MCF 10A (cell line): ENCODE data around the gene GALNT12. TPM values are rescaled to one million over a fixed set of nuclear protein-coding genes. Genes with fewer than 3 reads are reported as not detected.

Experiments used
- BruUV-seq: library from RNA; stranded (reverse); fragments of 400-500 nt; replicated peaks from 2 replicates; lab custom pipeline; 2021; lab: Mats Ljungman, UMichigan
- CTCF ChIA-PET: fragments of 300-600 bp; sonication (Branson Sonifier 250); formaldehyde crosslinking; extraction: SDS; loops from one replicate; lab custom pipeline; 2021; ENCODE audit warnings: antibody characterized with exemption, inconsistent platforms; lab: Yijun Ruan, JAX
- POLR2A ChIA-PET: fragments of 300-600, 350-650 bp; sonication (Branson Sonifier 250); formaldehyde crosslinking; extraction: SDS; loops from one replicate; lab custom pipeline; 2020; ENCODE audit warnings: antibody characterized with exemption, inconsistent platforms; lab: Yijun Ruan, JAX
- DNase-seq: peaks from one replicate; pipeline ENCODE4 v3.0.0-alpha.2; 2018; ENCODE audit not compliant: unreplicated experiment
- H3K27ac Mint-ChIP-seq: one replicate; pipeline ENCODE4 v1.8.0; 2022; ENCODE audit warnings: mild to moderate bottlenecking, low read depth, mixed read lengths; ENCODE audit not compliant: unreplicated experiment
- H3K27me3 Mint-ChIP-seq: one replicate; pipeline ENCODE4 v1.8.0; 2022; ENCODE audit warnings: mixed read lengths; ENCODE audit not compliant: insufficient read depth, unreplicated experiment
- H3K36me3 Mint-ChIP-seq: one replicate; pipeline ENCODE4 v1.8.0; 2022; ENCODE audit warnings: mild to moderate bottlenecking, moderate library complexity, mixed read lengths; ENCODE audit not compliant: insufficient read depth, unreplicated experiment
- H3K4me1 Mint-ChIP-seq: one replicate; pipeline ENCODE4 v1.8.0; 2022; ENCODE audit warnings: mixed read lengths; ENCODE audit not compliant: insufficient read depth, unreplicated experiment
- H3K4me3 Mint-ChIP-seq: one replicate; pipeline ENCODE4 v1.8.0; 2022; ENCODE audit warnings: mild to moderate bottlenecking, moderate library complexity, mixed read lengths; ENCODE audit not compliant: unreplicated experiment
- H3K9me3 Mint-ChIP-seq: one replicate; pipeline ENCODE4 v1.8.0; 2022; ENCODE audit warnings: mixed read lengths; ENCODE audit not compliant: unreplicated experiment
- intact Hi-C: fragments of 100-400 bp; cut with micrococcal nuclease; formaldehyde crosslinking; loops from 2 replicates; pipeline ENCODE4 v1.14.1; 2022
- total RNA-seq: library from RNA; stranded (reverse); gene quantifications from 2 replicates; pipeline ENCODE4 v1.2.3, GENCODE V29; 2022
- TF ChIP-seq, protein P1 (sequence below): fragments of 200-600 bp; IDR thresholded peaks from one replicate; pipeline ENCODE4 v1.8.0; 2022; ENCODE audit warnings: antibody characterized with exemption, mild to moderate bottlenecking; ENCODE audit not compliant: unreplicated experiment

GALNT12 gene
- total RNA-seq, 1 experiment from 2014 or later: not detected

DNA sequence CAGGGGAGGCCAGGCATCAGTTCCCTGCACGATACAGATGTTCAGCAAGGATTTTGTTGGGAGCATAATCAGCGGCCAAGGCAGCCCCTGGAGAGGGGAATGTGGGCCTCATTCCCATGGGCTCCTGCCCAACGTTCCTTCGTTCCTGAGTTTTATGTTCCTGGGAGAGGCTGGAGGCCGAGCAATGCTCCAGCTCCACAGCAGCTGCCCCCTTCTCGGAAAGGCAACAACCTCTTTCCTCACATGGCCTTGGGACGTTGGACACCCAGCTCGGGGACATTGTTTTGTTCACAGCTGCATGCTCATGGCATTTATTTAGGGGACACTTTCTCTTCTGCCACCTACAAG lies 72.5 kb downstream of the GALNT12 start:
- TF ChIP-seq, protein P1, sequence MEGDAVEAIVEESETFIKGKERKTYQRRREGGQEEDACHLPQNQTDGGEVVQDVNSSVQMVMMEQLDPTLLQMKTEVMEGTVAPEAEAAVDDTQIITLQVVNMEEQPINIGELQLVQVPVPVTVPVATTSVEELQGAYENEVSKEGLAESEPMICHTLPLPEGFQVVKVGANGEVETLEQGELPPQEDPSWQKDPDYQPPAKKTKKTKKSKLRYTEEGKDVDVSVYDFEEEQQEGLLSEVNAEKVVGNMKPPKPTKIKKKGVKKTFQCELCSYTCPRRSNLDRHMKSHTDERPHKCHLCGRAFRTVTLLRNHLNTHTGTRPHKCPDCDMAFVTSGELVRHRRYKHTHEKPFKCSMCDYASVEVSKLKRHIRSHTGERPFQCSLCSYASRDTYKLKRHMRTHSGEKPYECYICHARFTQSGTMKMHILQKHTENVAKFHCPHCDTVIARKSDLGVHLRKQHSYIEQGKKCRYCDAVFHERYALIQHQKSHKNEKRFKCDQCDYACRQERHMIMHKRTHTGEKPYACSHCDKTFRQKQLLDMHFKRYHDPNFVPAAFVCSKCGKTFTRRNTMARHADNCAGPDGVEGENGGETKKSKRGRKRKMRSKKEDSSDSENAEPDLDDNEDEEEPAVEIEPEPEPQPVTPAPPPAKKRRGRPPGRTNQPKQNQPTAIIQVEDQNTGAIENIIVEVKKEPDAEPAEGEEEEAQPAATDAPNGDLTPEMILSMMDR: no peak
- no peak overlapping the region for H3K27ac Mint-ChIP-seq
- peaks cover 5% of the 10 kb centered on the region for H3K36me3 Mint-ChIP-seq
- no peak overlapping the region for H3K4me3 Mint-ChIP-seq
- H3K27me3 Mint-ChIP-seq: peaks cover 77% of the 10 kb centered on the region
- CTCF ChIA-PET: interaction anchor here (0.8 kb wide), 1 partner anchor 1479 kb away, joined by 3 read pairs; no protein-coding TSS in a partner anchor
- POLR2A ChIA-PET: interaction anchor here (0.7 kb wide), 1 partner anchor 117 kb away, joined by 4 read pairs; no protein-coding TSS in a partner anchor
- intact Hi-C loops: no loop called here
- H3K4me1 Mint-ChIP-seq: no peaks in the 10 kb centered on the region
- DNase-seq: no peak
- BruUV-seq: no TSS peak
- no peaks in the 10 kb centered on the region for H3K9me3 Mint-ChIP-seq

- no peak for DNase-seq
- intact Hi-C loops: no loop called here
Measured at GRCh38 chr9:98880311-98881015, 73.0 kb downstream of the GALNT12 start.

GRCh38 chr9:98881356-98881755 lies 73.9 kb downstream of the GALNT12 start:
- ChIA-PET CTCF (no interaction called here), POLR2A (no interaction called here)
- Mint-ChIP-seq H3K27ac (no peak overlapping the region), H3K9me3 (no peaks in the 10 kb centered on the region), H3K36me3 (peaks cover 5% of the 10 kb centered on the region), H3K4me3 (no peak overlapping the region), H3K4me1 (no peaks in the 10 kb centered on the region), H3K27me3 (peaks cover 78% of the 10 kb centered on the region)
- intact Hi-C loops: no loop called here
- no peak for DNase-seq
- BruUV-seq: no TSS peak
- TF ChIP-seq, protein P1: no peak

More at GRCh38 chr9:98880311-98881015, 73.0 kb downstream of the GALNT12 start:
- no peaks in the 10 kb centered on the region for H3K4me1 Mint-ChIP-seq
- peaks cover 78% of the 10 kb centered on the region for H3K27me3 Mint-ChIP-seq
- no TSS peak for BruUV-seq
- peaks cover 5% of the 10 kb centered on the region for H3K36me3 Mint-ChIP-seq
- TF ChIP-seq, protein P1: no peak
- ChIA-PET CTCF (interaction anchor here (0.8 kb wide), 1 partner anchor 1478 kb away, joined by 3 read pairs; no protein-coding TSS in a partner anchor), POLR2A (interaction anchor here (0.7 kb wide), 1 partner anchor 116 kb away, joined by 4 read pairs; no protein-coding TSS in a partner anchor)
- no peaks in the 10 kb centered on the region for H3K9me3 Mint-ChIP-seq
- no peak overlapping the region for H3K27ac Mint-ChIP-seq
- no peak overlapping the region for H3K4me3 Mint-ChIP-seq

GRCh38 chr9:98881836-98882568 lies 74.5 kb downstream of the GALNT12 start:
- TF ChIP-seq, protein P1: no peak
- intact Hi-C loops: no loop called here
- Mint-ChIP-seq H3K9me3 (no peaks in the 10 kb centered on the region), H3K27me3 (peaks cover 82% of the 10 kb centered on the region), H3K4me1 (no peaks in the 10 kb centered on the region), H3K4me3 (no peak overlapping the region), H3K36me3 (peaks cover 4% of the 10 kb centered on the region), H3K27ac (no peak overlapping the region)
- no peak for DNase-seq
- no TSS peak for BruUV-seq
- CTCF ChIA-PET: interaction anchor here (1.1 kb wide), 1 partner anchor 118 kb away, joined by 4 read pairs; no protein-coding TSS in a partner anchor
- POLR2A ChIA-PET: no interaction called here
